CD14-positive monocyte (primary cell): ENCODE results near the gene LRRFIP1. TPM values are rescaled to one million over a fixed set of nuclear protein-coding genes. Genes with fewer than 3 reads are reported as not detected.

Experiments used
- DNase-seq, 3 donors: peaks; one replicate each; pipeline ENCODE4 v3.0.0-alpha.2; 2011 to 2022
- H2AFZ ChIP-seq: 2 replicates; pipeline ENCODE4 v1.6.0; 2012; ENCODE audit warnings: mild to moderate bottlenecking, low read depth, low read length, inconsistent platforms; ENCODE audit not compliant: insufficient read depth, poor library complexity, severe bottlenecking
- H3K27ac ChIP-seq, 2 donors: 1 replicate in 1 of 2; 2 replicates in 1 of 2; pipeline ENCODE4 v1.5.1; 2012 to 2013; ENCODE audit warnings: low read length in 2 of 2, control low read depth in 1 of 2, inconsistent platforms in 1 of 2, low read depth in 1 of 2, mild to moderate bottlenecking in 1 of 2
- H3K27me3 ChIP-seq, 2 donors: one replicate each; pipeline versions ENCODE4 v1.6.0 to v1.6.1; 2011 to 2013; ENCODE audit warnings: low read length in 2 of 2; ENCODE audit not compliant: control insufficient read depth in 2 of 2, insufficient read depth in 2 of 2
- H3K36me3 ChIP-seq, 2 donors: replicated peaks in 1 of 2; 1 replicate in 1 of 2; 2 replicates in 1 of 2; pipeline versions ENCODE4 v1.5.1 to v1.6.1; 2012 to 2013; ENCODE audit warnings: low read length in 2 of 2, control low read depth in 1 of 2, inconsistent platforms in 1 of 2, mild to moderate bottlenecking in 1 of 2; ENCODE audit not compliant: insufficient read depth in 2 of 2, control insufficient read depth in 1 of 2
- H3K4me1 ChIP-seq, 2 donors: 1 replicate in 1 of 2; 2 replicates in 1 of 2; pipeline versions ENCODE4 v1.5.1 to v1.6.1; 2012 to 2013; ENCODE audit warnings: low read length in 2 of 2, control low read depth in 1 of 2, inconsistent platforms in 1 of 2, mild to moderate bottlenecking in 1 of 2, moderate library complexity in 1 of 2; ENCODE audit not compliant: insufficient read depth in 2 of 2, control insufficient read depth in 1 of 2
- H3K4me2 ChIP-seq: replicated peaks from 2 replicates; pipeline ENCODE3; 2012; ENCODE audit warnings: low read length, moderate library complexity, mild to moderate bottlenecking; ENCODE audit not compliant: poor library complexity, severe bottlenecking; ENCODE audit errors: extremely low read depth
- H3K4me3 ChIP-seq, 3 experiments: fragments of 200-600 bp in 1 of 3; sonication (generic) in 1 of 3; replicated peaks in 1 of 3; 1 replicate in 2 of 3; 2 replicates in 1 of 3; pipeline ENCODE4 v1.5.1; 2011 to 2013; ENCODE audit warnings: low read length in 3 of 3, mild to moderate bottlenecking in 3 of 3, control low read depth in 2 of 3, low read depth in 2 of 3, inconsistent platforms in 1 of 3, moderate library complexity in 1 of 3
- H3K79me2 ChIP-seq: 2 replicates; pipeline ENCODE4 v1.6.0; 2012; ENCODE audit warnings: mild to moderate bottlenecking, control low read depth, inconsistent platforms, low read length, moderate library complexity; ENCODE audit not compliant: insufficient read depth
- H3K9ac ChIP-seq: 2 replicates; pipeline ENCODE4 v1.6.0; 2017; ENCODE audit warnings: low read length, mild to moderate bottlenecking; ENCODE audit not compliant: insufficient read depth, poor library complexity, severe bottlenecking
- H3K9me3 ChIP-seq, 2 donors: replicated peaks in 1 of 2; 1 replicate in 1 of 2; 2 replicates in 1 of 2; pipeline versions ENCODE4 v1.5.1 to v1.6.1; 2012 to 2013; ENCODE audit warnings: low read length in 2 of 2, control low read depth in 1 of 2; ENCODE audit not compliant: control insufficient read depth in 1 of 2, insufficient read depth in 1 of 2
- H4K20me1 ChIP-seq: 2 replicates; pipeline ENCODE4 v1.6.0; 2012; ENCODE audit warnings: mild to moderate bottlenecking, low read length, control low read depth, moderate library complexity; ENCODE audit not compliant: insufficient read depth
- H3K27ac Mint-ChIP-seq, 7 donors: one replicate each; pipeline ENCODE4 v1.8.0; 2020; ENCODE audit warnings: mild to moderate bottlenecking in 7 of 7, mixed read lengths in 7 of 7, moderate library complexity in 6 of 7, inconsistent platforms in 2 of 7
- H3K27me3 Mint-ChIP-seq, 3 donors: one replicate each; pipeline ENCODE4 v1.8.0; 2021 to 2022; ENCODE audit warnings: low read depth in 3 of 3, mild to moderate bottlenecking in 3 of 3, mixed read lengths in 3 of 3, moderate library complexity in 3 of 3, inconsistent platforms in 1 of 3
- H3K36me3 Mint-ChIP-seq, 2 donors: one replicate each; pipeline ENCODE4 v1.8.0; 2020; ENCODE audit warnings: mixed read lengths in 2 of 2, inconsistent platforms in 1 of 2, mild to moderate bottlenecking in 1 of 2
- H3K4me1 Mint-ChIP-seq: one replicate; pipeline ENCODE4 v1.8.0; 2020; ENCODE audit warnings: mild to moderate bottlenecking, mixed read lengths
- H3K4me3 Mint-ChIP-seq, 2 donors: one replicate each; pipeline ENCODE4 v1.8.0; 2020; ENCODE audit warnings: mild to moderate bottlenecking in 2 of 2, mixed read lengths in 2 of 2, moderate library complexity in 1 of 2
- H3K9me3 Mint-ChIP-seq, 7 donors: one replicate each; pipeline ENCODE4 v1.8.0; 2020 to 2022; ENCODE audit warnings: mixed read lengths in 7 of 7, mild to moderate bottlenecking in 6 of 7, moderate library complexity in 6 of 7, inconsistent platforms in 2 of 7
- WGBS: methylation state at CpG from one replicate; pipeline ENCODE4 v1.1.5; 2013; ENCODE audit warnings: missing lambda C conversion rate; ENCODE audit not compliant: insufficient coverage; 5-methylcytosine and 5-hydroxymethylcytosine counted together
- intact Hi-C, 2 donors: fragments of 100-400 bp; cut with micrococcal nuclease; formaldehyde crosslinking; loops; one replicate each; pipeline versions ENCODE4 v1.15.0 to v1.15.1; 2023
- polyA plus RNA-seq, 3 donors: library from polyadenylated mRNA; depleted of rRNA in 1 of 3; unstranded in 2 of 3; stranded (reverse) in 1 of 3; fragments of 300-500 nt in 2 of 3; fragments of >200 nt in 1 of 3; fragmentation: Illumina TruSeq in 2 of 3; gene quantifications; 1 replicate in 2 of 3; 2 replicates in 1 of 3; pipeline ENCODE4 v1.2.3, GENCODE V29; 2012 to 2021
- TF ChIP-seq, protein P1 (sequence below): fragments of 200-600 bp; IDR thresholded peaks from one replicate; pipeline ENCODE4 v1.8.0; 2022; ENCODE audit warnings: antibody characterized with exemption, mild to moderate bottlenecking

LRRFIP1 gene
- polyA plus RNA-seq, 3 donors, result 67.3 to 148 (median 98.3) TPM

DNA sequence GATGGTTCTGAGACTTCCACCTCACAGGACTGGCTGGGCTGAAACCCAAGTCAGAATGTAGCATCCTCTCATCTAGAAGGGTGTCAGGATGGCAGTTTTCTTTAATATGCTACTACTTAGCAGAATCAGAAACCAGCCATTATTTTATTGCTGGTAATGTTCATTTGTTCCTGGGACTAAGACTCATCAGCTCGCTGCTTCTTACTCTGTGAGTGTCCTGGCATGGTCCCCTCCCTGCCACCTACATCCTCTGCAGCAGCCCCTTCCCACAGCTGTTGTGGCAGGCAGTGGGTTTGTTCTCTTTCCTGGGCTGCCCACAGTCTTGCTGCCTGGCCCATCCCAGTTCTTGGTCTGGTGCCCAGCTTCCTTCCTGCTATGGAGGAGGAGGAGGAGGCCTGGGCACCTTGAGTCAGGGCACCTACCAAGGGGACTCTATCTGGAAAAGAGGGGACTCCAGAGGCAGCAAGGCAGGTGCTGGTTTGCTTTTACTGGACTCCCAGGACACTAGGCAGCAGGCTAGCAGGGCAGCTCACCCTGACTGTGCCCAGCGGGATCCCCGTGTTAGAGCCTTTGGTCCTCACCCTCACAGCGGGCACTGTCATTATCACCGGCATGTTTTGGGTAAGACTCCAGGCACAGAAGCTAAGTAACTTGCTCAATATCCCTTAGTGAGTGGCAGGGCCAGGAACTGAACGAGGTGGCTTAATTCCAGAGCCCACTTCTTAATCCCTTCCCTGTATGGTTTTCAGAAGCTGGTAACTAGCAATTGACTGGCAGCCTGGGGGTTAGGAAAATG, 62.1 kb downstream of the LRRFIP1 start:
- Mint-ChIP-seq H3K36me3 (peaks cover 17 to 34% of the 10 kb centered on the region in 2 donors), H3K9me3 (peaks cover 0 to 3% (median 0%) of the 10 kb centered on the region in 7 donors), H3K27me3 (peaks cover 0 to 3% (median 0%) of the 10 kb centered on the region in 3 donors), H3K4me3 (peak overlapping the region; percentile 67 to 86), H3K4me1 (peaks cover 63% of the 10 kb centered on the region), H3K27ac (peak overlapping the region; percentile 97 to 100 (median 100))
- WGBS, result 0% methylated on average over 4 of the region's 6 CpGs
- peak overlapping the region in 1 of 3 experiments; percentile 84 for H3K4me3 ChIP-seq
- peak overlapping the region; percentile 19 for H2AFZ ChIP-seq
- intact Hi-C loops, result loop anchor here in 1 of 2 donors (5.0 kb wide), 1 partner anchor 38 kb away; no protein-coding TSS in a partner anchor
- H3K36me3 ChIP-seq, result no peaks in the 10 kb centered on the region
- no peaks in the 10 kb centered on the region for H3K27me3 ChIP-seq
- H3K4me1 ChIP-seq, result peaks cover 51 to 67% of the 10 kb centered on the region in 2 donors
- H4K20me1 ChIP-seq, result peaks cover 24% of the 10 kb centered on the region
- peaks cover 55% of the 10 kb centered on the region for H3K79me2 ChIP-seq
- H3K4me2 ChIP-seq, result peak overlapping the region; percentile 87
- peak in 2 of 3 donors; percentile 55 to 59 for DNase-seq
- peak overlapping the region; percentile 96 for H3K9ac ChIP-seq
- peak overlapping the region; percentile 90 to 100 for H3K27ac ChIP-seq
- TF ChIP-seq, protein P1, sequence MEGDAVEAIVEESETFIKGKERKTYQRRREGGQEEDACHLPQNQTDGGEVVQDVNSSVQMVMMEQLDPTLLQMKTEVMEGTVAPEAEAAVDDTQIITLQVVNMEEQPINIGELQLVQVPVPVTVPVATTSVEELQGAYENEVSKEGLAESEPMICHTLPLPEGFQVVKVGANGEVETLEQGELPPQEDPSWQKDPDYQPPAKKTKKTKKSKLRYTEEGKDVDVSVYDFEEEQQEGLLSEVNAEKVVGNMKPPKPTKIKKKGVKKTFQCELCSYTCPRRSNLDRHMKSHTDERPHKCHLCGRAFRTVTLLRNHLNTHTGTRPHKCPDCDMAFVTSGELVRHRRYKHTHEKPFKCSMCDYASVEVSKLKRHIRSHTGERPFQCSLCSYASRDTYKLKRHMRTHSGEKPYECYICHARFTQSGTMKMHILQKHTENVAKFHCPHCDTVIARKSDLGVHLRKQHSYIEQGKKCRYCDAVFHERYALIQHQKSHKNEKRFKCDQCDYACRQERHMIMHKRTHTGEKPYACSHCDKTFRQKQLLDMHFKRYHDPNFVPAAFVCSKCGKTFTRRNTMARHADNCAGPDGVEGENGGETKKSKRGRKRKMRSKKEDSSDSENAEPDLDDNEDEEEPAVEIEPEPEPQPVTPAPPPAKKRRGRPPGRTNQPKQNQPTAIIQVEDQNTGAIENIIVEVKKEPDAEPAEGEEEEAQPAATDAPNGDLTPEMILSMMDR, result no peak
- H3K9me3 ChIP-seq, result no peaks in the 10 kb centered on the region

DNA sequence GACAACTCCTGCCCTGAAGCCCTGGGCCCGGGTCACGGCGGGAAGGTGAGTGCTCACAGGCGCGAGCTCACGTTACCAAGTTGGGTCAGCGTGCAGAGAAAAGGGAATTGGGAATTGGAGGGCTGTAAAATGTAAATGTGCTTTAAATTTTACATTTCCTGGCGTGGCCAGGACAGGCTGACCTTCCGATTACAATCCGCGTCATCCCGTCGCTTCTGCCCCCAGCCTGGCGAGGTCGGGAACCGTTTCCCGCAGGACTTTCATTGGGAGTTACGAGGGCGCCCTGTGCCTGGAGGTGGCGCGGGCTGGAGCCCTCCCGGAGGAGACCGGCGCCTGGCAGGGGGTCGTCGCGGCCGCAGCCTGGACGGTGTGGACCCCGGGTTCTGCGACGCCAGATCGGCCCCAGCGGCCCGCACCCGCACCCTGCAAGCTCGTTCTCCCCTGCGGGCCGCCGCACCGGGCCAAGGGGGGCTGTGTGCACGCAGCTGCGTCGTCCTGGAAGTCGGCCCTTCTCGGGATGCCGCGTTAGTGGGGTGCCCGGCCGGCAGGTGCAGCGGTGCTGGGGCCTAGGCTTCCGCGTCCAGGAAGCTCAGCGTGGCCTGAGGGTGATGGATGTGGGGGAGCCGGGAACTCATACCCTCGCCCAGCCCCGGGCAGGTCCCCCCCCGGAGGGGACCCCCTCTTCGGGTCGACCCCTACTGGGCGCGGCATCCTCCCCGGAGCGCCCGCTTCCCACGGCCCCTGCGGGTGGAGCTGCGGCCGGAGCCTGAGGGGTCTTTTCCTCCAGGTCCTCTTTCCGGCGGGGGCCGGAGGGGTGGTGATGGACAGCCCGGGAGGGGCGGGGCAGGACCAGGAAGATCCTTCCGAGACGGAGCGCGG, 63.9 kb downstream of the LRRFIP1 start:
- intact Hi-C loops, result loop anchor here in 1 of 2 donors (5.0 kb wide), 1 partner anchor 36 kb away; no protein-coding TSS in a partner anchor
- Histone ChIP-seq H3K27ac (peak overlapping the region; percentile 90 to 100), H3K4me1 (peaks cover 63 to 79% of the 10 kb centered on the region in 2 donors), H3K36me3 (no peaks in the 10 kb centered on the region), H3K27me3 (no peaks in the 10 kb centered on the region), H3K9me3 (no peaks in the 10 kb centered on the region), H3K4me2 (peak overlapping the region; percentile 87), H3K9ac (peak overlapping the region; percentile 96), H3K4me3 (peak overlapping the region; percentile 73 to 93 (median 84)), H4K20me1 (peaks cover 41% of the 10 kb centered on the region), H3K79me2 (peaks cover 72% of the 10 kb centered on the region), H2AFZ (no peak overlapping the region)
- TF ChIP-seq, protein P1, result no peak
- under 1% methylated on average over 58 of the region's 78 CpGs for WGBS
- Mint-ChIP-seq H3K4me3 (peak overlapping the region; percentile 86 to 96), H3K27me3 (peaks cover 0 to 3% (median 0%) of the 10 kb centered on the region in 3 donors), H3K36me3 (peaks cover 21 to 29% of the 10 kb centered on the region in 2 donors), H3K27ac (peak overlapping the region; percentile 97 to 100 (median 100)), H3K9me3 (peaks cover 0 to 2% (median 0%) of the 10 kb centered on the region in 7 donors), H3K4me1 (peaks cover 67% of the 10 kb centered on the region)
- DNase-seq, result peak in 2 of 3 donors; percentile 43 to 57
